KG1 (cell line): ENCODE results near the gene TRIP4.

Source experiments
- DNase-seq: peaks from one replicate; lab custom pipeline; 2025; lab: John Stamatoyannopoulos, UW

The TRIP4 gene

GRCh38 chr15:64447536-64448315 is 60.1 kb downstream of the TRIP4 start:
- no peak for DNase-seq

GRCh38 chr15:64452988-64453688 is 65.5 kb downstream of the TRIP4 start:
- no peak for DNase-seq

GRCh38 chr15:64453689-64454037 is 66.0 kb downstream of the TRIP4 start:
- no peak for DNase-seq

DNA sequence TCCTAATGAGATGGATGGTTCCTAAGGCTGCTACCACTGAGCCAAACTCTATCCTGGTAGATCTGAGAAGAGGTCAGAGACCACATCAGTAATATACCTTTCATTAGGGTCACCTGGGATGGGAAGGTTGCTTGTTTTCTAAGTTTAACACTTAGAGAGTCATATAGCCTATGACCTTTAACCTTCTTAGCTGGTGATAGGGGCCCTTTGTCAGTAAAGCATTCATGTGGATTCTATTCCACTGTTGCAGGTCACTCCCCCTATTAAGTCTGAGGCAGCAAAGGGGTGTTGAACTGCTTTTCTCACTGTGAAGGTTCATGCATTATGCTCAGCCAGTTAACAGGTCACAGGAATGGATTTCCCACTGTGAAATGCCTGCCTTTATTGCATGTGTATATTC is 66.6 kb downstream of the TRIP4 start:
- no peak for DNase-seq

DNA sequence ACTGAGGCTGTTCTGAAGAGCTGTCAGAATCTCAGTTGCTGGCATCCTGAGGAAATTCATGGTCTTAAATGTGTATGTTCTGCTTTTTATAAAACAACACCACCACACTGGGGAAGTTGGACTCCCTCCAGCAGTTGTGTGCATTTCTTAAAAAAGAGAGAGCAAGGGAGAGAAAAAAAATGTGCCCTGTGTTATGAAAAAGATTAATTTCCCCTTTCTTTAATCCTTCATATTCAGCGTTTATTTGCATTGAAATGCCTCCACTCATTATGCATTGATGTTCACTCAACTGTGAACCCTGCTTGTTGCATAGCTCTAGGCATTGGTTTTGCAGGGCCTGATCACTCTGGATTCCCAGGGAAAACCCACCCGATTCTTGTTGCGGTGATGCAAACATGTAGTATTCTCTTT is 68.3 kb downstream of the TRIP4 start:
- peak; percentile 79 for DNase-seq

GRCh38 chr15:64456634-64457108 is 69.0 kb downstream of the TRIP4 start:
- DNase-seq: peak; percentile 32

DNA sequence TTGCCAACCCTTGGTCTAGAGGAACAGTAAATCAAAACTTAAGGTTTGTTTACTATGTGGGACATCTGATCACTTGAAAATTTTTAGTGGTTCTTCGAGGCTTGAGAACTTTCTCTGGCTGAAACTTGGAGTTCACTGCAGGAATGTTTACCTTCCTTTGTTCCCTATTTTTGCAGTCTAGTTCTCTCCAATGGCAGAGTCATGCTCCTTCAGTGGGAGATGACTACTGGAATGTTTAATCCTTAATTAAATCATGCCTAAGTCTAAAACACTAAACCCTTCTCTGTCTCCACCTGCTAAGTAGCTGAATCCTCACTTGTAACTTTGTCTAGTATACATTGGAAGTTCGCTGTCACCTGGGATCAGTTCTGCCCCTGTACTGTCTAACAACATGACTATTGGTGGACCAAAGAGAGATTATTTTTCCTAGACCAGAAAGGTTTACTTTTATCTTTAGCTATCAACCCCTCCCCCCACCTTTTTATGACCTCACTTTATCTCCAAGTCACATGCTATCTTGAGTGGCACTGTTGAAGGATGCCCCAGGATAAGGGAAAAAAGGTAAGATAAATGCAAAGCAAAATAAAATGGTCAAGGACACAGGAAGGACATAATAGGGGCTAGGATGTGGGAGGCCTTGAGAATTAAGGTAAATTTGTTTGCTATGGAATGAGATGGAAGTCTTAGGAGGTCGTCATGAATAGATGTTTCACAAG is 71.6 kb downstream of the TRIP4 start:
- DNase-seq: no peak

DNA sequence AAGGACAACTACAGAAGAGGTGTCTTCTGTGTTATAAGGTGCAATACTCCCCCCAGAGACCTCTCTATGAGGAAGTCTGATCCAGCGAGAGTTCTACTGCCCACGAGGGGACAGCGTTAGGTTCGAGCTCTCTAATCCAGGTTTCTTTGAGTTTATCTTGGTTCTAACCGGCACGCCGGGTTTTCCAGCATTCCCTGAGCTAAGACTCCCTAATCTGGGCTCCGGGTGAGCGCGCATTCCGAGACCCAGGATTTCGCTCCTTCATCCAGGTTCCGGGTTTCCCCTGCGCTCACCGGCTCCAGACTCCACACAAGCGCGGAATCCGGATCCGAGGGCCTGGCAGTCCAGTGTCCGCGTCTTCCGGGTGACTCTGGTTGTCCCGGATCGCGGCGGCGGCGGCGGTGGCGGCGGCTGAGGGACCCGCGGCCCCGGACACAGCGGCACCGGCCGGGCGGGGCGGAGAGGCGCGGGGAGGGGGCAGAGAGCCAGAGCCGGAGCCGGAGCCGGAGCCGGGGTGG is 72.6 kb downstream of the TRIP4 start, which contains the start of gene ZNF609:
TSS of gene ZNF609 (plus strand) at position 373 of the 518 bp plus-strand sequence. CDS start 38,842 bp downstream, outside the sequence.
- DNase-seq: peak; percentile 93

DNA sequence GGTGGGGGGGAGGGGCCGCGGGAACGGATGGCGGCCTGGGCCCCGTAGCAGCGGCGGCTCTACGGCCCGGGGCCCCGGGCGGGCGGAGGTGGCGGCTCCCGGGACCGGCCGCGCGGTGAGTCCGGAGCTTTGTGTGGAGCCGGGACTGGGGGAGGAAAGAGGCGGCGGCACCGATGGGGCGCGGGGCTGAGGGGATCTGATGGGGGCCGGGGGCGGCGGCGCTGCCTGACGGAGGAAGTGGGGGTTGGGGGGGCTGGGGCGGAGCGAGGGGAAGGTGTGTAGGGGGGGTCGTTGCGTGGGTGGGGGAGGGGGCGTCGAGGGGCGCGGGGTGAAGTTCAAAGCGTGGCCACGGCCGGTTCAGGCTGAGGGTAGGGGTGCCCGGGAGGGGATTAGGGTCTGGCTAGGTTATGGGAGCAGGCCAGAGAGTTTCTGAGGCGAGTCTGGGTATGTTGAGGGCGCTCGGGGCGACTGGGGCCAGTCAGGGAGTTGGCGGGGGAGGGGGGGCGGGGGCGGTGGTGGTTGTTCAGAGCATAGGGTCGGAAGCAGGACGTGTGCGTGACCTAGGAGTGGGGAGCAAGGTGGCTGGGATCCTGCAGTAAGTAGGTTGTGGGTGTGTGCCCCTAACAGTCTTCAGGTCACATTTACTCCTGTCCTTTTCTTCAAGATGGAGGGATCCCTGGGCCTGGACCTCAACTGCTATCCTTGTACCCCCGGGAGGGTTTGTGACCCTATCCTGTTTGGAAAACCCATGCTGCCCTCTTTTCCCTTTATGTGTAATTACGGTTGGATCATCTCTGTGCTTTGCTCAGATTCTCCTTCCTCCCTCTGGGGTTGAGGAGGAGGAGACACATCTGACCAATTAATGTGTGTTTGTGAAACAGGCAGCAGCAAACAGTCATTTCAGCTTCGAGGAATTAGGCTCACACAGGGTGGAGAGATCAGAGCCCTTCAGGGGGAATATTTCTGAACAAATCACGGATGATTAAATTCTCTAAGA is 73.4 kb downstream of the TRIP4 start:
- no peak for DNase-seq

- DNase-seq: no peak
Observed at GRCh38 chr15:64461721-64462162, 74.1 kb downstream of the TRIP4 start.

DNA sequence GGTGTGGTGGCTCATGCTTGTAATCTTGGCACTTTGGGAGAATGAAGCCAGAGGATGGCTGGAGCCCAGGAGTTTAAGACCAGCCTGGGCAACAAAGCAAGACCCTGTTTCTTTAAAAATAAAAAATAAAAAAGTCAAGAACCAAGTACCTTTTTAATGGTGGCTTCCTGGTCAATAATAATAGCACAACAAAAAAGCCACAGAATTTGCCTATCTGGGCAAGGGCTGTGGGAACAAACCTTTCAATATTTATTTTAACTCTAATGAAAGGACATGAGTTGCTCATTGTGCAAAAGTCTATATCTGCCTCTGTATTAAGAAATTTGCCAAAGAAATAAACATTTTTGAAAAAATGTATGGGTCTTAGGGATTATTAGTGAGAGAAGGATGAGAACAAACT is 74.9 kb downstream of the TRIP4 start:
- no peak for DNase-seq

DNA sequence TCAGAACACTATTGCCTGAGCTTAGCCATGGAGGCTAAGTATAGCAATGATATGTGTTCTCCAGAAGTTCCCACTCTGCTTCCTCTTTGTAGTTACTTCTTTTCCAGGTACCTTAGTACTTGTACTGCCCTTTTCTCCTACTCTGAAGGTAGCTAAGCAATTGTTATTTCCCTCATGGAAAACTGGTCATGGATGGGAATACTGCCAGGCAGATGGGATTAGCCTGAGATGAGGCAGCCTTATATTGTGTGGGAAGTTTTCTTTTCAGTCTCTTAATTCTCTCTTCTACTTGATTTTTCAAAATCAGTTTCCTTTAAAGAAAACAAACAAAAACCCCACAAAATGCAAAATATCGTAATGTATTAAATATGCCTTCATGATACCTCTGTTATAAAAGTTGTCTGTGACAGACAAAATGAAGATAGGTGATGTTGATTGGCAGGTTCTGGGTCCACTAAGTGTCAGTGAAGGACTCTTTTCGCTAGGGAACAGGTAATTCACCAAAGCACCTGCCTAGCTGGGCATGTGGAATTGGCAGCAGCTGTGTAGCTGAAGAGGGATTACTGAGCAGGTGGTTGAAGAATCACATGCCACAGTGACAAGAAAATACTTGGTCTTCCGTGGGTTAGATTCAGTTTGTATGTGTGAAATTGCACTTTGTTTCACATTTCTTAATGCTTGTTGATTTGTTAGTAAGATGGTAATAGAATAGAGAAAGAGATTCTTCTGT is 76.8 kb downstream of the TRIP4 start:
- no peak for DNase-seq

DNA sequence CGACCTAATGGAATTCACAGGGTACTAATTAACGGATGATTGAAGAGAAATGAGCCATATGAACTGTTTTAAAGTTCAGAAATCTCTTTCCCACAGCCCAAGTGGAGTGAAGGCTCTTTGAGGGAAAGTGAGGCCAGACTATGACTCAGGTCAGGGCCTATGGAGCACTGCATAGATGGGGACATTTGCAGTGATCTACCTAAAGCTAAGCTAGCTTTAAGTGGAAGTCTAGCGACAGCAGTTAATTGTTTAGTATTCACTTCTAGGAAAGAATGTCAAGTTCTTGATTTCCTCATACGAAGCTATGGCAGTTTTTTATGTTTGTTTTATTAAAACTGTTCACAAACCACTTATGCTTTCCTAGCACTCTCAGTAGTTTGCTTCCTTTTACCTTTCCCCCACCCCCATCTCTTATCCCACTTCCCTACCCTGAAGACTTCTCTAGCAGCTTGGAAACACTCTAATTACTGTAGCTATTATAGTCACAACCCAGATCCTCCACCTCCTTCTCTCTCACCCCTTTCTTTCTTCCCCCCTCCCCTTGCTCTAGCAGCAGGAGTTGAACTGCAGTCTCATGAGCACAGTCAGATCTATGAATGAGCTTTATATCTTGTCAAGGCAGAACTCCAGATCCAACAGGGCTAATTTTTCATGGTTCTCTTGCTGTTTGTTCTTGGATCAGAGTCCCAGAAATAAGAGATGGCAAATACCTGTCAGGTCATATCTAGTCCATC is 78.9 kb downstream of the TRIP4 start:
- DNase-seq: no peak

- no peak for DNase-seq
Observed at GRCh38 chr15:64472161-64472560, 84.5 kb downstream of the TRIP4 start.

- no peak for DNase-seq
Observed at GRCh38 chr15:64474846-64475245, 87.2 kb downstream of the TRIP4 start.

DNA sequence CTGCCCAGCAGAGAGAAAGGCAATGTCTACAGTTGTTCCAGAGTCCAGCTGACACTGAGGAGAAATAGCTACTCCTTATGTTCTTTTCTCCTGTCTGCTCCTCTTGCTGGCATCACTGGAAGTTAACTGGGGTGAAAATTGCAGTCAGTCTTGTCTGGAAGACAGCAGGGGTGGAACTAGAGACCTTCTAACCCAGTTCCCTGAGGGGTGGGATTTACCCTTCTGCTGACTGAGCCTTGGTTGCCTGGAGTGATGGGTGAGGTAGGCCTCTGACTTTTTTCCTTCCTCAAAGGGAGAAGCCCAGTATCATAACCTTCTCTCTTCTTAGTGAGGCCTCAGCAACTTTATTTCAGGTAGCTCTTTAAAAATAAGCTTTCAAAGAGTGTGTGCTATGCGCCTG is 88.9 kb downstream of the TRIP4 start:
- DNase-seq: no peak

- DNase-seq: no peak
Observed at GRCh38 chr15:64478863-64479262, 91.2 kb downstream of the TRIP4 start.

- DNase-seq: no peak
Observed at GRCh38 chr15:64480891-64481290, 93.3 kb downstream of the TRIP4 start.

DNA sequence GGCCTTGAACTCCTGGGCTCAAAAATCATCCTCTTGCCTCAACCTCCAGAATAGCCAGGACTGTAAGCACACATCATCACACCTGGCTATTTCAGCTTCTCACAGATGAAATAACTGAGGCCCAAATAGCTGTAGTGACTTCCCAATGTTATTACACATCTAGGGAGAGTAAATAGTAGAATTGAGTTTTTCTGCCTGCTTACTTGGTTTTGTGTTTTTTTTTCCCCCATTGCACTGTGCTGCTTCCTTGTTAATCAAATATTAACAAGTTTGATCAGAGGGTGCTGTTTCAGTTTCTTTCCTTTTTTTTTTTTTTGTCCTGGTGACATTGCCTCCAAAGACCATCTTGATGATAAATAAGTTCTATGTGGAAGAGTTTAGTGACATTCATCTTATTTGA is 96.1 kb downstream of the TRIP4 start:
- DNase-seq: no peak

DNA sequence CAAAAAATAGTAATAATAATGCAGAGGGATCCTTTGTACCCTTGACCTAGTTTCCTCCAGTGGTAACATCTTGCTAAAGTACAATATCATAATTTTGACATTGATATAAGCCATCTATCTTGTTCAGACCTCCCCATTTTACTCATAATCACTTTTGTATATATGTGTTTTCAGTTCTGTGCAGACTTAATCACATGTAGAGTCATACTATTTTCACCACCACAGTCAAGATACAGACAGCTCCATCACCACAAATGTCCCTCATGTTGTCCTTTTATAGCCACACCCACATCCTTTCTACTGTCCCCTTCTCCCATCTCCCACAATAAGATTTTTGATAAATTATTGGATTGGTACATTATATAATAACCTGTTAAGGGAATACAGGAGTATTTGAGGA is 98.2 kb downstream of the TRIP4 start:
- no peak for DNase-seq
